Measurements from ENCODE around the gene SLC10A2.
"Not testable (repeated sequence)": the region's sequence is repeated elsewhere in the genome, so short reads cannot be mapped to it uniquely, and the experiment has no call there.

Gene SLC10A2

GRCh38 chr13:103066079-103066780 is at the start of gene SLC10A2:
Gene SLC10A2 (minus strand): TSS chr13:103066417. CDS start chr13:103066249, 168 bp downstream.
- FAIRE-seq (no peak), DNase-seq (ENCODE audit: extremely low spot score, insufficient read length, low read depth) (no peak)

- FAIRE-seq (no peak), DNase-seq (ENCODE audit: extremely low spot score, insufficient read length, low read depth) (no peak)
Observed at GRCh38 chr13:103107580-103107979, 41.4 kb upstream of the SLC10A2 start.

- DNase-seq (ENCODE audit: extremely low spot score, insufficient read length, low read depth) (no peak), FAIRE-seq (no peak)
Observed at GRCh38 chr13:103104340-103104739, 38.1 kb upstream of the SLC10A2 start.

- FAIRE-seq: not testable (repeated sequence)
Observed at GRCh38 chr13:103103456-103103855, 37.2 kb upstream of the SLC10A2 start.

GRCh38 chr13:103102482-103102881 is 36.3 kb upstream of the SLC10A2 start:
- no peak for DNase-seq (ENCODE audit: extremely low spot score, insufficient read length, low read depth)
- no peak for FAIRE-seq

More at GRCh38 chr13:103103456-103103855, 37.2 kb upstream of the SLC10A2 start:
- DNase-seq (ENCODE audit: extremely low spot score, insufficient read length, low read depth): not testable (repeated sequence)

- FAIRE-seq (no peak), DNase-seq (ENCODE audit: extremely low spot score, insufficient read length, low read depth) (no peak)
Observed at GRCh38 chr13:103101901-103102300, 35.7 kb upstream of the SLC10A2 start.

GRCh38 chr13:103101500-103101899 is 35.3 kb upstream of the SLC10A2 start:
- DNase-seq (ENCODE audit: extremely low spot score, insufficient read length, low read depth) (no peak), FAIRE-seq (no peak)

- DNase-seq (ENCODE audit: extremely low spot score, insufficient read length, low read depth): no peak
- no peak for FAIRE-seq
Observed at GRCh38 chr13:103100830-103101229, 34.6 kb upstream of the SLC10A2 start.

GRCh38 chr13:103099722-103100293 is 33.6 kb upstream of the SLC10A2 start:
- FAIRE-seq: no peak
- no peak for DNase-seq (ENCODE audit: extremely low spot score, insufficient read length, low read depth)

GRCh38 chr13:103098535-103098934 is 32.3 kb upstream of the SLC10A2 start:
- DNase-seq (ENCODE audit: extremely low spot score, insufficient read length, low read depth) (no peak), FAIRE-seq (no peak)

GRCh38 chr13:103097366-103097928 is 31.2 kb upstream of the SLC10A2 start:
- no peak for DNase-seq (ENCODE audit: extremely low spot score, insufficient read length, low read depth)

GRCh38 chr13:103093649-103094048 is 27.4 kb upstream of the SLC10A2 start:
- FAIRE-seq: not testable (repeated sequence)

More at GRCh38 chr13:103097366-103097928, 31.2 kb upstream of the SLC10A2 start:
- no peak for FAIRE-seq

GRCh38 chr13:103087275-103087674 is 21.1 kb upstream of the SLC10A2 start:
- no peak for FAIRE-seq

More at GRCh38 chr13:103093649-103094048, 27.4 kb upstream of the SLC10A2 start:
- DNase-seq (ENCODE audit: extremely low spot score, insufficient read length, low read depth): not testable (repeated sequence)

GRCh38 chr13:103081435-103081834 is 15.2 kb upstream of the SLC10A2 start:
- DNase-seq (ENCODE audit: extremely low spot score, insufficient read length, low read depth) (no peak), FAIRE-seq (no peak)

More at GRCh38 chr13:103087275-103087674, 21.1 kb upstream of the SLC10A2 start:
- DNase-seq (ENCODE audit: extremely low spot score, insufficient read length, low read depth): no peak

- DNase-seq (ENCODE audit: extremely low spot score, insufficient read length, low read depth) (no peak), FAIRE-seq (peak; percentile 82)
Observed at GRCh38 chr13:103078158-103078557, 11.9 kb upstream of the SLC10A2 start.

GRCh38 chr13:103068836-103069235 is 2.6 kb upstream of the SLC10A2 start:
- no peak for DNase-seq (ENCODE audit: extremely low spot score, insufficient read length, low read depth)
- FAIRE-seq: no peak

- peak; percentile 79 for FAIRE-seq
- no peak for DNase-seq (ENCODE audit: extremely low spot score, insufficient read length, low read depth)
Observed at GRCh38 chr13:103067751-103068555, 1.7 kb upstream of the SLC10A2 start.

GRCh38 chr13:103066781-103067345 is 646 bp upstream of the SLC10A2 start:
- DNase-seq (ENCODE audit: extremely low spot score, insufficient read length, low read depth) (no peak), FAIRE-seq (no peak)

GRCh38 chr13:103063376-103063775 is 2.8 kb downstream of the SLC10A2 start:
- FAIRE-seq (no peak), DNase-seq (ENCODE audit: extremely low spot score, insufficient read length, low read depth) (no peak)

- DNase-seq (ENCODE audit: extremely low spot score, insufficient read length, low read depth) (no peak), FAIRE-seq (no peak)
Observed at GRCh38 chr13:103062079-103062478, 4.1 kb downstream of the SLC10A2 start.

Data from GM18507 (cell line).